Heart left ventricle (tissue), 16 donors: ENCODE data around the gene APOA1. TPM values are rescaled to one million over a fixed set of nuclear protein-coding genes. Genes with fewer than 3 reads are reported as not detected.

Experiments used
- ATAC-seq, 4 donors: fragments of 200-7000 bp; cut with Tn5 transposase; one replicate each; pipeline ENCODE4 v1.9.1; 2020 to 2022; ENCODE audit warnings: moderate library complexity in 4 of 4, mild to moderate bottlenecking in 3 of 4, moderate number of reproducible peaks in 1 of 4
- DNase-seq, 5 donors: peaks; one replicate each; pipeline ENCODE4 v3.0.0-alpha.2; 2020
- H3K27ac ChIP-seq, 12 donors: fragments of 200-600 bp; sonication (generic) in 4 of 12; one replicate each; pipeline versions ENCODE4 v1.5.0 to v1.8.0; 2016 to 2022; ENCODE audit warnings: mild to moderate bottlenecking in 2 of 12
- H3K27me3 ChIP-seq, 9 donors: fragments of 200-600 bp; sonication (generic) in 2 of 9; one replicate each; pipeline versions ENCODE4 v1.5.1 to v1.8.0; 2016 to 2022; ENCODE audit warnings: mild to moderate bottlenecking in 3 of 9
- H3K36me3 ChIP-seq, 9 donors: fragments of 200-600 bp; sonication (generic) in 2 of 9; one replicate each; pipeline versions ENCODE4 v1.5.0 to v1.8.0; 2018 to 2022; ENCODE audit warnings: mild to moderate bottlenecking in 2 of 9
- H3K4me1 ChIP-seq, 12 donors: fragments of 200-600 bp; sonication (generic) in 4 of 12; one replicate each; pipeline versions ENCODE4 v1.5.0 to v1.8.0; 2016 to 2022; ENCODE audit warnings: mild to moderate bottlenecking in 3 of 12
- H3K4me3 ChIP-seq, 12 donors: fragments of 200-600 bp; sonication (generic) in 4 of 12; one replicate each; pipeline versions ENCODE4 v1.5.0 to v1.8.0; 2017 to 2022; ENCODE audit warnings: mild to moderate bottlenecking in 9 of 12, moderate library complexity in 4 of 12
- H3K9me3 ChIP-seq, 12 donors: fragments of 200-600 bp; sonication (generic) in 4 of 12; one replicate each; pipeline versions ENCODE4 v1.5.0 to v1.8.0; 2016 to 2022; ENCODE audit warnings: mild to moderate bottlenecking in 1 of 12
- POLR2A ChIP-seq, 2 donors: fragments of 450-650 bp; IDR thresholded peaks; one replicate each; pipeline ENCODE4 v1.6.1; 2017; ENCODE audit warnings: antibody characterized with exemption in 2 of 2, mild to moderate bottlenecking in 2 of 2, moderate library complexity in 2 of 2
- WGBS, 4 donors: extraction: QIAGEN DNeasy Blood & Tissue Kit in 2 of 4; methylation state at CpG; one replicate each; pipeline versions ENCODE4 v1.1.5 to v1.1.7; 2013 to 2018; 5-methylcytosine and 5-hydroxymethylcytosine counted together
- intact Hi-C, 10 donors: fragments of 100-400 bp; cut with DNase I; formaldehyde crosslinking; loops; one replicate each; pipeline versions ENCODE4 v1.11.1 to v1.14.2; 2022
- polyA plus RNA-seq, 2 donors: library from polyadenylated mRNA; stranded (reverse); fragments of 200-250 nt; gene quantifications; one replicate each; pipeline ENCODE4 v1.2.3, GENCODE V29; 2013
- total RNA-seq, 9 donors: library from RNA; depleted of rRNA in 2 of 9; stranded (reverse); fragments of >200 nt in 2 of 9; fragmentation: NEBNext Ultra II Directional in 3 of 9; extraction: Animal tissue kit (Norgen Biotek cat#: 25700) in 3 of 9; gene quantifications; one replicate each; pipeline versions ENCODE4 v1.1.0 to v1.2.4, GENCODE V29; 2016 to 2023
- TF ChIP-seq, protein P1 (sequence below), 12 donors: fragments of 200-600 bp; sonication (generic) in 4 of 12; IDR thresholded peaks; one replicate each; pipeline versions ENCODE4 v1.5.0 to v1.8.0; 2018 to 2022; ENCODE audit warnings: antibody characterized with exemption in 12 of 12, mild to moderate bottlenecking in 5 of 12
- donor health status: ischemic (EF 13 %, LVEDD 7.1; RV severe dilation, severe dysfunction).
- donor health status: healthy with polysubstance abuse.
- donor health status: DM: no; HTN: yes; CAD: no.
- donor health status: DM: no; HTN: no; CAD: no.
- donor health status: ischemic (EF 25% LVEDD 6.9; RV normal size, moderate dysfunction).
- donor health status: ischemic (EF 25% LVEDD 5.7; RV mildly dilated, moderate dysfunction).
- donor health status: healthy.
- donor health status: DM: yes; HTN: yes; CAD: no.
- donor health status: ischemic (EF 35%, LVEDD 5.7; RV mildly dilated, moderate dysfunction).
- donor health status: nonischemic (EF 11% LVEDD 7.7; RV severe dilation, severe dysfunction).
- donor health status: DM: yes; HTN: yes; CAD: no.
- donor health status: PGD.
- donor health status: ischemic (EF 29% LVEDD 5.4; RV normal size, mild dysfunction).
- donor health status: nonischemic (EF 23%, LVEDD 6.1; RV moderate dilation, normal function).

Gene APOA1
- total and polyA plus RNA-seq, 11 donors = 10.0 to 422 (median 61.4) TPM

- H3K4me3 ChIP-seq = no peak overlapping the region
Measured at GRCh38 chr11:116847612-116848011, 10.2 kb upstream of the APOA1 start.

GRCh38 chr11:116844722-116845121 is 7.3 kb upstream of the APOA1 start:
- TF ChIP-seq, protein P1, sequence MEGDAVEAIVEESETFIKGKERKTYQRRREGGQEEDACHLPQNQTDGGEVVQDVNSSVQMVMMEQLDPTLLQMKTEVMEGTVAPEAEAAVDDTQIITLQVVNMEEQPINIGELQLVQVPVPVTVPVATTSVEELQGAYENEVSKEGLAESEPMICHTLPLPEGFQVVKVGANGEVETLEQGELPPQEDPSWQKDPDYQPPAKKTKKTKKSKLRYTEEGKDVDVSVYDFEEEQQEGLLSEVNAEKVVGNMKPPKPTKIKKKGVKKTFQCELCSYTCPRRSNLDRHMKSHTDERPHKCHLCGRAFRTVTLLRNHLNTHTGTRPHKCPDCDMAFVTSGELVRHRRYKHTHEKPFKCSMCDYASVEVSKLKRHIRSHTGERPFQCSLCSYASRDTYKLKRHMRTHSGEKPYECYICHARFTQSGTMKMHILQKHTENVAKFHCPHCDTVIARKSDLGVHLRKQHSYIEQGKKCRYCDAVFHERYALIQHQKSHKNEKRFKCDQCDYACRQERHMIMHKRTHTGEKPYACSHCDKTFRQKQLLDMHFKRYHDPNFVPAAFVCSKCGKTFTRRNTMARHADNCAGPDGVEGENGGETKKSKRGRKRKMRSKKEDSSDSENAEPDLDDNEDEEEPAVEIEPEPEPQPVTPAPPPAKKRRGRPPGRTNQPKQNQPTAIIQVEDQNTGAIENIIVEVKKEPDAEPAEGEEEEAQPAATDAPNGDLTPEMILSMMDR (IDR thresholded peaks at IDR 0.05) = no peak
- TF ChIP-seq POLR2A (IDR thresholded peaks at IDR 0.05) = no peak
- H3K9me3 ChIP-seq = no peaks in the 10 kb centered on the region
- H3K4me3 ChIP-seq = no peak overlapping the region
- no peak for ATAC-seq
- peaks cover 0 to 66% (median 60%) of the 10 kb centered on the region in 9 donors for H3K36me3 ChIP-seq
- WGBS, 4 donors = 57 to 70% (median 62%) methylated on average over 4 of the region's 4 CpGs
- peaks cover 0 to 17% (median 5%) of the 10 kb centered on the region in 12 donors for H3K4me1 ChIP-seq
- no peak overlapping the region for H3K27ac ChIP-seq
- intact Hi-C loops = no loop called here
- H3K27me3 ChIP-seq = no peaks in the 10 kb centered on the region
- no peak for DNase-seq

More at GRCh38 chr11:116847612-116848011, 10.2 kb upstream of the APOA1 start:
- no peak for DNase-seq
- intact Hi-C loops = no loop called here
- Histone ChIP-seq H3K9me3 (no peaks in the 10 kb centered on the region), H3K27ac (no peak overlapping the region), H3K27me3 (no peaks in the 10 kb centered on the region), H3K4me1 (peaks cover 0 to 27% (median 13%) of the 10 kb centered on the region in 12 donors), H3K36me3 (peaks cover 0 to 68% (median 62%) of the 10 kb centered on the region in 9 donors)
- WGBS, 4 donors = 95 to 99% (median 96%) methylated on average over 4 of the region's 4 CpGs
- TF ChIP-seq, protein P1 (IDR thresholded peaks at IDR 0.05) = no peak
- no peak for TF ChIP-seq POLR2A (IDR thresholded peaks at IDR 0.05)
- no peak for ATAC-seq

GRCh38 chr11:116843661-116844060 is 6.2 kb upstream of the APOA1 start:
- TF ChIP-seq, protein P1 (IDR thresholded peaks at IDR 0.05) = no peak
- no peak for TF ChIP-seq POLR2A (IDR thresholded peaks at IDR 0.05)
- no peaks in the 10 kb centered on the region for H3K9me3 ChIP-seq
- no peak for DNase-seq
- intact Hi-C loops = no loop called here
- H3K27me3 ChIP-seq = no peaks in the 10 kb centered on the region
- no peak overlapping the region for H3K27ac ChIP-seq
- H3K36me3 ChIP-seq = peaks cover 0 to 59% (median 52%) of the 10 kb centered on the region in 9 donors
- no peak overlapping the region for H3K4me3 ChIP-seq
- WGBS, 4 donors = 92 to 96% (median 94%) methylated on average over 8 to 9 of the region's 9 CpGs
- peaks cover 0 to 26% (median 5%) of the 10 kb centered on the region in 12 donors for H3K4me1 ChIP-seq
- no peak for ATAC-seq

GRCh38 chr11:116842909-116843308 is 5.5 kb upstream of the APOA1 start:
- H3K9me3 ChIP-seq = no peaks in the 10 kb centered on the region
- no peaks in the 10 kb centered on the region for H3K27me3 ChIP-seq
- intact Hi-C loops = no loop called here
- H3K36me3 ChIP-seq = peaks cover 0 to 51% (median 46%) of the 10 kb centered on the region in 9 donors
- WGBS, 4 donors = 87 to 91% (median 90%) methylated on average over 4 of the region's 4 CpGs
- TF ChIP-seq, protein P1 (IDR thresholded peaks at IDR 0.05) = no peak
- no peak for TF ChIP-seq POLR2A (IDR thresholded peaks at IDR 0.05)
- peaks cover 0 to 32% (median 5%) of the 10 kb centered on the region in 12 donors for H3K4me1 ChIP-seq
- no peak for DNase-seq
- ATAC-seq = no peak
- no peak overlapping the region for H3K27ac ChIP-seq
- H3K4me3 ChIP-seq = no peak overlapping the region
